Naive thymus-derived CD8-positive, alpha-beta T cell (primary cell): ENCODE data around the gene HS6ST2. TPM values are rescaled to one million over a fixed set of nuclear protein-coding genes. Genes with fewer than 3 reads are reported as not detected.

ENCODE experiments used
- ATAC-seq, 2 donors: fragments of 150-1000 bp; cut with Tn5 transposase in 1 of 2; sonication (Bioruptor Pico), chemical (Tn5 transposase) in 1 of 2; 1 replicate in 1 of 2; 2 replicates in 1 of 2; pipeline ENCODE4 v1.10.0; 2021; ENCODE audit warnings: mild to moderate bottlenecking in 2 of 2, moderate library complexity in 2 of 2
- POLR2A ChIA-PET: fragments of 350-600 bp; sonication (Branson Sonifier 250); formaldehyde crosslinking; loops from one replicate; lab custom pipeline; 2021; ENCODE audit warnings: antibody characterized with exemption; lab: Charles Lee
- DNase-seq, 10 donors: peaks; one replicate each; pipeline versions ENCODE4 v3.0.0 to v3.0.0-alpha.2; 2020 to 2022
- H3K27ac Mint-ChIP-seq, 10 donors: one replicate each; pipeline ENCODE4 v1.8.0; 2020 to 2022; ENCODE audit warnings: mild to moderate bottlenecking in 10 of 10, mixed read lengths in 10 of 10, moderate library complexity in 4 of 10, inconsistent platforms in 1 of 10
- H3K27me3 Mint-ChIP-seq, 5 donors: one replicate each; pipeline ENCODE4 v1.8.0; 2021 to 2022; ENCODE audit warnings: mixed read lengths in 5 of 5
- H3K36me3 Mint-ChIP-seq, 3 donors: one replicate each; pipeline ENCODE4 v1.8.0; 2020 to 2022; ENCODE audit warnings: mixed read lengths in 3 of 3, mild to moderate bottlenecking in 2 of 3, inconsistent platforms in 1 of 3
- H3K4me1 Mint-ChIP-seq, 4 donors: one replicate each; pipeline ENCODE4 v1.8.0; 2021 to 2022; ENCODE audit warnings: mixed read lengths in 4 of 4
- H3K4me3 Mint-ChIP-seq, 10 donors: one replicate each; pipeline ENCODE4 v1.8.0; 2020 to 2022; ENCODE audit warnings: mild to moderate bottlenecking in 10 of 10, mixed read lengths in 10 of 10, moderate library complexity in 6 of 10, inconsistent platforms in 1 of 10
- H3K9me3 Mint-ChIP-seq, 9 donors: one replicate each; pipeline ENCODE4 v1.8.0; 2020 to 2022; ENCODE audit warnings: mixed read lengths in 9 of 9, mild to moderate bottlenecking in 3 of 9, inconsistent platforms in 1 of 9, moderate library complexity in 1 of 9
- polyA plus RNA-seq, 3 donors: library from polyadenylated mRNA; unstranded; fragments of 300-500 nt; fragmentation: Illumina TruSeq; gene quantifications; one replicate each; pipeline ENCODE4 v1.2.3, GENCODE V29; 2021
- total RNA-seq, 8 experiments: library from RNA in 2 of 8; stranded (reverse) in 2 of 8; gene quantifications; one replicate each; pipeline ENCODE4 v1.2.3 and lab custom pipeline; 2021 to 2026

The HS6ST2 gene
- total and polyA plus RNA-seq, 5 experiments from 2014 or later: not detected

DNA sequence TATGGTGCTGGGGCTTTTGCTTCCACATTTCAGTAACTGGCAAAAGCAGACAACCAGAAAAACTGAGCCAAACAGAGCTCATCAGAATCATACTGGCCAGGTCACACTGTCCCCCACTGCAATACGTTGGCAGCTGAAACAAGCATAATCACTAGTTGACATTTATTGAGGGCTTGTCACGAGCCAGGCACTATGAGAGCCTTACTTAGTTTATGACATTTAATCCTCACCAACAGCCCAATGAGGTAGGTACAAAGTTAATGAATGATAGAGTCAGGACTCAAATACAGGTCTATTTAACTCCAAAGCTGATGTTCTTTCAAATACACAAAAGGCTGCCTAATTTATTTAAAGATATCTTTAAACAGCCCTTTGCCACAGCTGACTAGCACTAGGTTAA, 295.6 kb downstream of the HS6ST2 start:
- Mint-ChIP-seq H3K9me3 (peaks cover 0 to 4% (median 0%) of the 10 kb centered on the region in 9 donors), H3K27me3 (peaks cover 0 to 6% (median 0%) of the 10 kb centered on the region in 5 donors)

DNA sequence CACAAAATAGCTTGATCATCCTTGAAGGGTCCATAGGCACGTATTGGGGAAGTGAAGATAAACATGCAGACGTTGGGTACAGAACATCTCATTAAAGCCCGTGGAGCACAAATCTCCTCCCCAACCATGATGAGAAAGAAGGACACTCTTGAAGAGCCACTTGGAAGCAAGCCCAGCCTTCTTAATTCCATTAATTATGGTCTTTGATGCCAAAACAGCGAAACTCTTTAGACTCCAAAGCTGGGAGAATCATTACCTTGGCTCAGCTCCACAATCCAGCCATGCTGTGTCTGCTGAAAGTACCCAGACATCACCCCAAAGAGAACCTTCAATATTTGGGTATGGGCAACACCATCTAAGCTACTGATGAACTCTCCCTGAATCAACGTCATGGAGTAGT, 300.6 kb downstream of the HS6ST2 start:
- no peak for ATAC-seq
- Mint-ChIP-seq H3K4me3 (no peak overlapping the region), H3K36me3 (no peaks in the 10 kb centered on the region), H3K27me3 (peaks cover 0 to 6% (median 1%) of the 10 kb centered on the region in 5 donors), H3K27ac (no peak overlapping the region), H3K4me1 (no peaks in the 10 kb centered on the region), H3K9me3 (no peaks in the 10 kb centered on the region)
- POLR2A ChIA-PET: no interaction called here
- no peak for DNase-seq

More for the DNA sequence above, 295.6 kb downstream of the HS6ST2 start:
- no peak overlapping the region for H3K4me3 Mint-ChIP-seq
- H3K36me3 Mint-ChIP-seq: no peaks in the 10 kb centered on the region
- DNase-seq (no peak), ATAC-seq (no peak)
- H3K27ac Mint-ChIP-seq: no peak overlapping the region
- no peaks in the 10 kb centered on the region for H3K4me1 Mint-ChIP-seq
- POLR2A ChIA-PET: no interaction called here

DNA sequence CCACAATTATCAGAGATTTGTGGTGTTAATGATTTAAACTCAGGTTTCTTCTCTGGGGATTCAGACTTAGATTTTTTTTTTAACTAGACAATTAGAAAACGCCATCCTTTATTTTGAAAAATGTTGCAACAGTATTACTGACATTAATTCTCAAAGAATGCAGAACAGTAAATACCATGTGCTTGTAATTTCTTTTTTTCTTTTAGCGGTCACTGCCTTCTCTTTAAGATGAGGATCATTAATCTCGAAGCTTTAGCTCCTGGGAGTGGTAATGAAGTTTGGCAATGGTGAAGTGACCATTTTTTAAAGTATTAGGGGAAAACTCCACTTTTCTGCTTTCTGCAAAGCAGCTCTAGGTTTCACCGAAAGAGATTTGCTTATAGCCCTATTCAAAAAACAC, 305.6 kb downstream of the HS6ST2 start:
- Mint-ChIP-seq H3K4me3 (no peak overlapping the region), H3K27me3 (peaks cover 0 to 2% (median 0%) of the 10 kb centered on the region in 5 donors), H3K9me3 (no peaks in the 10 kb centered on the region), H3K36me3 (no peaks in the 10 kb centered on the region), H3K4me1 (no peaks in the 10 kb centered on the region), H3K27ac (no peak overlapping the region)
- ATAC-seq (no peak), DNase-seq (no peak)
- POLR2A ChIA-PET: no interaction called here

DNA sequence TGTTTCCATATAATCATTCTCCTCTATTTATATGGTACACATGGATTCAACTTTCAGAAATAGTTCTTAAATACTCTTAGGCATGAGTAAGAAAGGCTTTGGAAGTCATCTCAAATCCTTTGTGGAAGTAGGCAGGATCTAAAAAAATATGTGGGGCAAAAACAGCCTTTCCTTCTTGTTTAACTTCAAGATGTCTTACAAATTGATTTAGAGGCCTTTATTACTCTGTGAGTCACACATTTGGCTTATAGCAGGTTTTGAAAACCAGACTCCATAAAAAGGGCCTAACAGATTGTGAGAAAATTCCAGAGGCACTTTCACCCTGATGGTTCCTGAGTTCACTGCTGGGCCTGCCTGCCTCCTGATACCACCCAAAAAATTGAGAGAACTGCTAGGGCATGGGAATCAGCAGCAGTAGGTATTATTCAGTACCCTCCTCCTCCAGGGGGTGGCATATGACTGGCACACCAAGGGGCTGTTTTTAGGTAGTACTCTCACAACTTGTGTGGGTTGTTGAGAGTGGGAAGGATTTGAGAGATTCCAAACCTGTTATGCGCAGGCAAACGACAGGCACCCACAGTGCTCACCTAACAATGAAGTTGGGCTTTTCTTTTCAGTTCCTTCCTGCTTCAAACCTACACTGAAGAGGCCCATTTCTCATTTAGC, 306.9 kb downstream of the HS6ST2 start:
- no peaks in the 10 kb centered on the region for H3K9me3 Mint-ChIP-seq
- DNase-seq: no peak
- H3K27me3 Mint-ChIP-seq: peaks cover 0 to 6% (median 1%) of the 10 kb centered on the region in 5 donors
- POLR2A ChIA-PET: no interaction called here
- no peaks in the 10 kb centered on the region for H3K36me3 Mint-ChIP-seq
- no peak for ATAC-seq
- H3K4me1 Mint-ChIP-seq: no peaks in the 10 kb centered on the region
- no peak overlapping the region for H3K27ac Mint-ChIP-seq
- no peak overlapping the region for H3K4me3 Mint-ChIP-seq

DNA sequence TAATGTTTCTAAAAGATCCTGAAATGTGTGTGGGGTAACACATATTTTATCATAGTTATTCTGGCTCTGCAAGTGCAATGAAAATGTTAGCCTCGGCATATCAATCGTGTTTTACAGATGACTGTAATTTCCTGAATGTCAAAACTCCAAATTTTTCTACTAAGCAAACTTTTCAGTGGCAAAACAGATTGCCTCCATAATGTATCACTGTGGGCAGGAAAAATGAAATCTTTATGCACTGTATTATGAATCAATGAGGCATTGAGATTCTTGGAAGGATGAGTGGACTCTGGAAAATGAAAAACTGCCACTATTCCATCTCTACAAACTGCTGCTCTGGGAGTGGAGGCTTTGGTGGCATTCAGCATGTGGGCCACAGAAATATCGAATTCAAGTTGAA, 309.5 kb downstream of the HS6ST2 start:
- Mint-ChIP-seq H3K9me3 (no peaks in the 10 kb centered on the region), H3K4me3 (no peak overlapping the region), H3K27me3 (peaks cover 0 to 6% (median 1%) of the 10 kb centered on the region in 5 donors), H3K4me1 (no peaks in the 10 kb centered on the region), H3K36me3 (no peaks in the 10 kb centered on the region), H3K27ac (no peak overlapping the region)
- POLR2A ChIA-PET: no interaction called here
- DNase-seq (no peak), ATAC-seq (no peak)

DNA sequence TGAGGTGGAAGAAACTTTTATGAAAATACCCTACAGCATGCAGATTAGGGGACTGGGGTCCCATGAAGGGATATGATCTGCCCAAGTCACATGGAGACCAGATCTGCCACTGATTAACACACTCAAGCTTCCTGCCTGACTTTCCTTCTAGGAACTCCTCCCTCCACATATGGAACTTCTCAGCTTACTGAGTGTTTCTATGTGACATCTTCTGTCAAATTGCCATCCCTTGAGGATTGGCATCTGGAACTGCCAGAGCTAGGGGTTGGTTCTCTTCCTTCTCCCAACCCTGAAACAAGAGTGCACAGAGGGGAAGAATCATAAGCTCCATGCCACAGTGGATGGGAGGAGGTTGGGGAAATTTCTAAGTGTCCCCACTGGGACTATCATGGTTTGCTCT, 319.0 kb downstream of the HS6ST2 start:
- DNase-seq (no peak), ATAC-seq (no peak)
- Mint-ChIP-seq H3K36me3 (no peaks in the 10 kb centered on the region), H3K4me1 (no peaks in the 10 kb centered on the region), H3K4me3 (no peak overlapping the region), H3K9me3 (no peaks in the 10 kb centered on the region), H3K27ac (no peak overlapping the region), H3K27me3 (peaks cover 0 to 1% (median 0%) of the 10 kb centered on the region in 5 donors)
- POLR2A ChIA-PET: no interaction called here

DNA sequence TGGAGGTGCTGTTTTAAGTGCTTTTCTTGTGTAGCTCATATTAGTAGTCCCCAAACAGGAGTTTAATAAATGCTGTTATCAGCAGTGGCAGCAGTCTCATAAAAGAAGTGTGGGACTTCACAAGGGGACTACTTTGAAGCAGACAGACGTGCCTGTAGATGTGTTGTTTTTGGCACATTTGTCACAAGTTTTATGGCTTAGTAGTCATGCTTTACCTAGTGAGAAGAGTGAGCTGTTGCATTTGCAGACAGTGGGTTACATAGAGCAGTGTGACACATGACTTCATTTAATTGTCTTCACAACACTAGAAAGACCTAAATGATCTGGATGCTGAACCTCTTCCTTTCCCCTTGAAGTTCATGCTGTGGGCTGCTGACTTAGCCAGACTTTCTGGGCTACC, 320.1 kb downstream of the HS6ST2 start:
- H3K9me3 Mint-ChIP-seq: no peaks in the 10 kb centered on the region
- no peak for ATAC-seq
- no peak for DNase-seq
- no peak overlapping the region for H3K27ac Mint-ChIP-seq
- no peaks in the 10 kb centered on the region for H3K36me3 Mint-ChIP-seq
- POLR2A ChIA-PET: no interaction called here
- H3K27me3 Mint-ChIP-seq: peaks cover 0 to 1% (median 0%) of the 10 kb centered on the region in 5 donors
- no peaks in the 10 kb centered on the region for H3K4me1 Mint-ChIP-seq
- no peak overlapping the region for H3K4me3 Mint-ChIP-seq

DNA sequence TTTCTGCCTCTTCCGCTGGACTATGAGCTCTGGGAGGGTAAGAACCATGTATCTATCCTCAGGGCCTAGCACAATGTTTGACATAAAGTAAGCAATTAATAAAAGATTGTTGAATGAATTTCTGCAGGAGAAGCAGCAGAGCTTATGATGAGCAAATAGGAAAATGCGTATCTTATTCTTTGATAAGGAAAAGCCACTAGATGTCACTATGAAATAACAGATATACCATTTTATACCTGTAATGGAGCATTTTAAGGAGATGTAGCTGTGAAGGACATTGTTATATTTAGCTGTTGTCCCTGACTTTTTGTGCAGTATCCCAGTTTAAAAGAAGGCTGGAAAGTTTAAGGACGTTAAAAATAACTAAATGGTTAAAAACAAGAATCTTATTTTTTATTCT, 322.3 kb downstream of the HS6ST2 start:
- H3K27ac Mint-ChIP-seq: no peak overlapping the region
- no peaks in the 10 kb centered on the region for H3K27me3 Mint-ChIP-seq
- H3K36me3 Mint-ChIP-seq: no peaks in the 10 kb centered on the region
- DNase-seq (no peak), ATAC-seq (no peak)
- POLR2A ChIA-PET: no interaction called here
- no peaks in the 10 kb centered on the region for H3K9me3 Mint-ChIP-seq
- no peaks in the 10 kb centered on the region for H3K4me1 Mint-ChIP-seq
- H3K4me3 Mint-ChIP-seq: no peak overlapping the region

DNA sequence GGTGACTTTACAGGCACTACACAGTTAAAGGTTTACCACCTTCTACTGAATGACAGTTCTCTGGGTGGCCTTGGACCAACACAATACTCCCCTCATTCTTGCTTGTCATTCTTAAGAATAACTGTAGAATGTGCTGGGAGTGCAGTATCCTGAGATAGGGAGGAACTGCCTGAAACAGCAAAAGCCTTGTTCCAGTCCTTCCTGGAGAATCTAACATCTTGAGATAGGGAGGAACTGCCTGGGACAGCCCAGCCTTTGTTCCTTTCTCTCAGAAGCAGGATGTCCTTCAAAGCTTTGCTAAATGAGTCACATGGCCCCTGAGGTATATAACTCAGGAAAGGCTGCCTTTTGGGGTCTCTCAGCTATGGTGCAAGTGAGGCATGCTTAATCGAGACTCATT, 323.9 kb downstream of the HS6ST2 start:
- Mint-ChIP-seq H3K9me3 (no peaks in the 10 kb centered on the region), H3K36me3 (no peaks in the 10 kb centered on the region), H3K27ac (no peak overlapping the region), H3K27me3 (no peaks in the 10 kb centered on the region), H3K4me3 (no peak overlapping the region), H3K4me1 (no peaks in the 10 kb centered on the region)
- POLR2A ChIA-PET: no interaction called here
- no peak for ATAC-seq
- DNase-seq: no peak

DNA sequence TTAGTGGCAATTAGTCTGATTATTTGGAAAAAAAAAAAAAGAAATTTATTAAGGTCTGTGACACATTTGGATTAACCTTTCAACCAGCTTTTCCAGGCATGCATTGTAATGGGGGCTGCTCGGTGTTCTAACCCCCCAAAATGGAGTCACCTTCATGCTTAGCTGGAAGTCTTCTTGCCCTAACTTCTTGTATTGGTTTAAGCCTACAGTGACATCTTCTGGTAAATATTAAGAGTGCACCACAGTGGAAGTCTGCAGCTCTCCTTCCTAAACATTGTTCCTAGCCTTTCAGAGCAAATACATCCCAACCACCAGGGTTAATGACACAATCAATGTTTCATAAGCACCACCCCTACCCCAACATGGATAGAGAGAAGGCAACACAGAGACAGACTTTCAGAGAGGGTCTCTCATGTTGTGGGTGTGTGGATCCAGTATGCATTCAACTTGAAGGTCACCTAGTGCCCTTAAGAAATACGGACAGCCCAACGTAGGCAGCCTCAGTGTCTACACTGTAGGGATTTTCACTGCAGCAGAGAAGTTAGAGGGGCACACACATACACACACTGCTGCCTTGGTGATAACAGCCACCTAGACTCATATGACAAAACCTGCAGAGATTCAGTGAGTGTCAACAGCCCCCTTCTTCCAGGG, 326.7 kb downstream of the HS6ST2 start:
- no peaks in the 10 kb centered on the region for H3K4me1 Mint-ChIP-seq
- POLR2A ChIA-PET: interaction anchor here (0.7 kb wide), 1 partner anchor 370 kb away, joined by 4 read pairs; no protein-coding TSS in a partner anchor
- H3K27me3 Mint-ChIP-seq: no peaks in the 10 kb centered on the region
- no peaks in the 10 kb centered on the region for H3K9me3 Mint-ChIP-seq
- no peak overlapping the region for H3K4me3 Mint-ChIP-seq
- DNase-seq: peak in 4 of 10 donors; percentile 1 to 39 (median 28)
- peak; percentile 43 to 50 for ATAC-seq
- peak overlapping the region in 1 of 10 donors; percentile 40 for H3K27ac Mint-ChIP-seq
- H3K36me3 Mint-ChIP-seq: no peaks in the 10 kb centered on the region

DNA sequence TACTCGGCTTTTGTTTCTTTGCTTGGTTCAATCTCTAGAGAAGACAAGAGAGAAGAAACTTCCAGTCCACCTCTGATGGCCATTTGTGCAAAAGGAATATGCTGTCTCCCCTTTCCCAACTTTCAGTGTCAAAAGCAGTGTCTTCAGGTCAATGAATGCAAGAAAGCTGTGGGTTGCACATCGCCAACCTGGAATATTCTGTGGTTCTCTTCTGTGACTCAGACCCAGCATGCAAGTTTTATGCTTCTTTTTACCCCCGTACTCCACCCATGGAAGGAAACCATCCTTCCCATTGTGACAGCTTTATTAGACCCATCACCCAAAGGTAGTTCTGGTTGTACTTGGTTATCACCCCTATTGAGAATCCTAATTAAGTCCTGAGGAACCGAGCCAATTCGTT, 334.0 kb downstream of the HS6ST2 start:
- no peak for DNase-seq
- Mint-ChIP-seq H3K4me3 (no peak overlapping the region), H3K4me1 (peaks cover 0 to 12% (median 0%) of the 10 kb centered on the region in 4 donors), H3K9me3 (no peaks in the 10 kb centered on the region), H3K27me3 (no peaks in the 10 kb centered on the region), H3K27ac (no peak overlapping the region), H3K36me3 (no peaks in the 10 kb centered on the region)
- ATAC-seq: no peak
- POLR2A ChIA-PET: no interaction called here

DNA sequence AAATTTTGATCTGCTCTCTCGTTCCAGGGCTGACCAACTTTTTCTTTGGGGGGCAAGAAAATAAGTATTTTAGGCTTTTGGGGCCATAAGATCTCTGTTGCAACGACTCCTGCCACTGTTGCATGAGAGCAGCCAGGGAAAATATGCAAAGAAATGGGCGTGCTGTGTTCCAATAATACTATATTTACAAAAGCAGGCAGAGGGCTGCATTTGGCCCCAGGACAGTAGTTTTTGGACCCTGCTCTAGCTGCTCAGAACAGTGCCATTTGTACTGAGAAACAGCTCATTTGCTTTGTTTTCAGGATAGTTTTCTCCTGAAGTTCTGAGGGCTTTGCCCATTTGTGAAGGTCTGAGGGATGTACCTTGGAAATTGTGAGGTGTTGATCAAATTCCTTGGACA, 334.5 kb downstream of the HS6ST2 start:
- ATAC-seq (no peak), DNase-seq (no peak)
- peaks cover 0 to 12% (median 0%) of the 10 kb centered on the region in 4 donors for H3K4me1 Mint-ChIP-seq
- no peak overlapping the region for H3K4me3 Mint-ChIP-seq
- H3K9me3 Mint-ChIP-seq: no peaks in the 10 kb centered on the region
- H3K36me3 Mint-ChIP-seq: no peaks in the 10 kb centered on the region
- H3K27me3 Mint-ChIP-seq: no peaks in the 10 kb centered on the region
- POLR2A ChIA-PET: no interaction called here
- no peak overlapping the region for H3K27ac Mint-ChIP-seq

DNA sequence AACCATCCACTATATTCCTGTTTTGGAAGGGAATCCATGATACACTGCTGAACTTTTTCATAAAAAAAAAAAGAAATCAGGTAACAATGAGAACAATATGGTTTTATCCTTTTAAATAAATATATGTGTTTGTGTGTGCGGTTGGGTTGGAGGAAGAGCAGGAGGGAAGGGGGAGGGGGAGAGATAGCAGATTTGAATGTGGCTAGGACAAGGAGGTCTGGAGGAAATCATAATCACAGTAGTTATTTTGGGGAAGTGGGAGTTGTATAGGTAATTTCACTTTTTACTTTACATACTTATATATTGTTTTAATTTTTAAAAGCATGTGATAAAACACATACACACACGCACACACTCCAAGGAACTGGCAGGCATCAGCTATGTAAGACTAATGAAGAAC, 335.1 kb downstream of the HS6ST2 start:
- no peak for DNase-seq
- no peak overlapping the region for H3K4me3 Mint-ChIP-seq
- no peaks in the 10 kb centered on the region for H3K27me3 Mint-ChIP-seq
- ATAC-seq: no peak
- POLR2A ChIA-PET: no interaction called here
- H3K4me1 Mint-ChIP-seq: peaks cover 0 to 12% (median 0%) of the 10 kb centered on the region in 4 donors
- no peaks in the 10 kb centered on the region for H3K9me3 Mint-ChIP-seq
- H3K27ac Mint-ChIP-seq: no peak overlapping the region
- H3K36me3 Mint-ChIP-seq: no peaks in the 10 kb centered on the region
